GM12878 (cell line): Measurements from ENCODE around the gene ATRN.

ENCODE experiments used
- BHLHE40 ChIP-seq, 2 experiments: fragments of 450-650 bp in 1 of 2; IDR thresholded peaks; 2 replicates each; pipeline ENCODE4 v1.6.1; 2011 to 2017; ENCODE audit warnings: low read depth in 2 of 2, borderline replicate concordance in 1 of 2, improper control_type of control experiment in 1 of 2, low read length in 1 of 2, mild to moderate bottlenecking in 1 of 2
- BMI1 ChIP-seq: fragments of 450-650 bp; IDR thresholded peaks from 2 replicates; pipeline ENCODE4 v1.6.1; 2016; ENCODE audit warnings: mild to moderate bottlenecking, moderate library complexity, borderline replicate concordance
- CHD2 ChIP-seq: IDR thresholded peaks from 2 replicates; pipeline ENCODE4 v1.6.1; 2011; ENCODE audit warnings: low read depth, low read length, improper control_type of control experiment, borderline replicate concordance
- EGR1 ChIP-seq, 2 experiments: IDR thresholded peaks; 1 replicate in 1 of 2; 2 replicates in 1 of 2; pipeline ENCODE4 v1.6.1; 2011 to 2012; ENCODE audit warnings: low read depth in 2 of 2, low read length in 2 of 2, borderline replicate concordance in 1 of 2, mild to moderate bottlenecking in 1 of 2, moderate library complexity in 1 of 2
- EZH2 ChIP-seq: IDR thresholded peaks from 2 replicates; pipeline ENCODE4 v1.6.1; 2012; ENCODE audit warnings: low read depth, mild to moderate bottlenecking, control low read depth, inconsistent platforms, low read length, borderline replicate concordance; ENCODE audit not compliant: control insufficient read depth
- RELA ChIP-seq: fragments of 450-650 bp; IDR thresholded peaks from 2 replicates; pipeline ENCODE4 v1.8.0; 2014; ENCODE audit warnings: borderline replicate concordance; ENCODE audit not compliant: partially characterized antibody
- STAT3 ChIP-seq: IDR thresholded peaks from 2 replicates; pipeline ENCODE4 v1.6.1; 2011; ENCODE audit warnings: low read depth, low read length, improper control_type of control experiment
- TF ChIP-seq, protein P1 (sequence below): fragments of 450-650 bp; conservative IDR thresholded peaks from 2 replicates; pipeline ENCODE4 v1.6.1; 2017; ENCODE audit warnings: mild to moderate bottlenecking, moderate library complexity
- TF ChIP-seq, protein P2 (sequence below), 3 experiments: IDR thresholded peaks in 2 of 3; conservative IDR thresholded peaks in 1 of 3; 2 replicates each; pipeline ENCODE4 v1.5.1; 2011; ENCODE audit warnings: low read depth in 3 of 3, low read length in 3 of 3, mild to moderate bottlenecking in 3 of 3, control low read depth in 2 of 3, moderate library complexity in 2 of 3, inconsistent platforms in 1 of 3, mixed read lengths in 1 of 3; ENCODE audit not compliant: control insufficient read depth in 2 of 3, insufficient read depth in 1 of 3; ENCODE audit errors: extremely low read depth in 1 of 3
- TF ChIP-seq, protein P3 (sequence below): fragments of 450-650 bp; formaldehyde crosslinking; IDR thresholded peaks from 2 replicates; pipeline ENCODE4 v1.4.0; 2020; ENCODE audit warnings: mild to moderate bottlenecking, moderate library complexity

DNA sequence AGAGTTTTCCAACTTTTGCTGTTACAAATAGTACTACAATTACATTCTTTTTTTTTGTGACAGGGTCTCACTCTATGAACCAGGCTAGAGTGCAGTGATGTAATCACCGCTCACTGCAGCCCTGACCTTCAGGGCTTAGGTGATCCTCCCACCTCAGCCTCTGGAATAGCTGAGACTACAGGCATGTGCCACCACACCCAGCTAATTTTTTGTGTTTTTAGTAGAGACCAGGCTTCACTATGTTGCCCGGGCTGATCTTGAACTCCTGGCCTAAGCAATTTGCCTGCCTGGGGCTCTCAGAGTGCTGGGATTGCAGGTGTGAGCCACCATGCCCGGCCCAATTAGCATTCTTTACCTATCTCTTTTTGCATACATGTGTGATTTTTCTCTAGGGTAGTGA lies 12.5 kb downstream of the ATRN start:
- TF ChIP-seq CHD2 (no peak), BMI1 (no peak), RELA (no peak), STAT3 (no peak), BHLHE40 (IDR thresholded peaks at IDR 0.05; ENCODE audit: borderline replicate concordance in 1 of 2, low read depth in 2 of 2, low read length in 1 of 2) (no peak), EZH2 (no peak), EGR1 (IDR thresholded peaks at IDR 0.05; ENCODE audit: borderline replicate concordance in 1 of 2, low read depth in 2 of 2, low read length in 2 of 2) (no peak)
- TF ChIP-seq, protein P1, sequence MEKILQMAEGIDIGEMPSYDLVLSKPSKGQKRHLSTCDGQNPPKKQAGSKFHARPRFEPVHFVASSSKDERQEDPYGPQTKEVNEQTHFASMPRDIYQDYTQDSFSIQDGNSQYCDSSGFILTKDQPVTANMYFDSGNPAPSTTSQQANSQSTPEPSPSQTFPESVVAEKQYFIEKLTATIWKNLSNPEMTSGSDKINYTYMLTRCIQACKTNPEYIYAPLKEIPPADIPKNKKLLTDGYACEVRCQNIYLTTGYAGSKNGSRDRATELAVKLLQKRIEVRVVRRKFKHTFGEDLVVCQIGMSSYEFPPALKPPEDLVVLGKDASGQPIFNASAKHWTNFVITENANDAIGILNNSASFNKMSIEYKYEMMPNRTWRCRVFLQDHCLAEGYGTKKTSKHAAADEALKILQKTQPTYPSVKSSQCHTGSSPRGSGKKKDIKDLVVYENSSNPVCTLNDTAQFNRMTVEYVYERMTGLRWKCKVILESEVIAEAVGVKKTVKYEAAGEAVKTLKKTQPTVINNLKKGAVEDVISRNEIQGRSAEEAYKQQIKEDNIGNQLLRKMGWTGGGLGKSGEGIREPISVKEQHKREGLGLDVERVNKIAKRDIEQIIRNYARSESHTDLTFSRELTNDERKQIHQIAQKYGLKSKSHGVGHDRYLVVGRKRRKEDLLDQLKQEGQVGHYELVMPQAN = no peak
- TF ChIP-seq, protein P2, sequence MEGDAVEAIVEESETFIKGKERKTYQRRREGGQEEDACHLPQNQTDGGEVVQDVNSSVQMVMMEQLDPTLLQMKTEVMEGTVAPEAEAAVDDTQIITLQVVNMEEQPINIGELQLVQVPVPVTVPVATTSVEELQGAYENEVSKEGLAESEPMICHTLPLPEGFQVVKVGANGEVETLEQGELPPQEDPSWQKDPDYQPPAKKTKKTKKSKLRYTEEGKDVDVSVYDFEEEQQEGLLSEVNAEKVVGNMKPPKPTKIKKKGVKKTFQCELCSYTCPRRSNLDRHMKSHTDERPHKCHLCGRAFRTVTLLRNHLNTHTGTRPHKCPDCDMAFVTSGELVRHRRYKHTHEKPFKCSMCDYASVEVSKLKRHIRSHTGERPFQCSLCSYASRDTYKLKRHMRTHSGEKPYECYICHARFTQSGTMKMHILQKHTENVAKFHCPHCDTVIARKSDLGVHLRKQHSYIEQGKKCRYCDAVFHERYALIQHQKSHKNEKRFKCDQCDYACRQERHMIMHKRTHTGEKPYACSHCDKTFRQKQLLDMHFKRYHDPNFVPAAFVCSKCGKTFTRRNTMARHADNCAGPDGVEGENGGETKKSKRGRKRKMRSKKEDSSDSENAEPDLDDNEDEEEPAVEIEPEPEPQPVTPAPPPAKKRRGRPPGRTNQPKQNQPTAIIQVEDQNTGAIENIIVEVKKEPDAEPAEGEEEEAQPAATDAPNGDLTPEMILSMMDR (IDR thresholded peaks at IDR 0.05 in 2 of 3, conservative IDR thresholded peaks at IDR 0.05 in 1 of 3; ENCODE audit: control insufficient read depth in 2 of 3, extremely low read depth in 1 of 3, insufficient read depth in 1 of 3, low read depth in 3 of 3, low read length in 3 of 3) = no peak
- TF ChIP-seq, protein P3, sequence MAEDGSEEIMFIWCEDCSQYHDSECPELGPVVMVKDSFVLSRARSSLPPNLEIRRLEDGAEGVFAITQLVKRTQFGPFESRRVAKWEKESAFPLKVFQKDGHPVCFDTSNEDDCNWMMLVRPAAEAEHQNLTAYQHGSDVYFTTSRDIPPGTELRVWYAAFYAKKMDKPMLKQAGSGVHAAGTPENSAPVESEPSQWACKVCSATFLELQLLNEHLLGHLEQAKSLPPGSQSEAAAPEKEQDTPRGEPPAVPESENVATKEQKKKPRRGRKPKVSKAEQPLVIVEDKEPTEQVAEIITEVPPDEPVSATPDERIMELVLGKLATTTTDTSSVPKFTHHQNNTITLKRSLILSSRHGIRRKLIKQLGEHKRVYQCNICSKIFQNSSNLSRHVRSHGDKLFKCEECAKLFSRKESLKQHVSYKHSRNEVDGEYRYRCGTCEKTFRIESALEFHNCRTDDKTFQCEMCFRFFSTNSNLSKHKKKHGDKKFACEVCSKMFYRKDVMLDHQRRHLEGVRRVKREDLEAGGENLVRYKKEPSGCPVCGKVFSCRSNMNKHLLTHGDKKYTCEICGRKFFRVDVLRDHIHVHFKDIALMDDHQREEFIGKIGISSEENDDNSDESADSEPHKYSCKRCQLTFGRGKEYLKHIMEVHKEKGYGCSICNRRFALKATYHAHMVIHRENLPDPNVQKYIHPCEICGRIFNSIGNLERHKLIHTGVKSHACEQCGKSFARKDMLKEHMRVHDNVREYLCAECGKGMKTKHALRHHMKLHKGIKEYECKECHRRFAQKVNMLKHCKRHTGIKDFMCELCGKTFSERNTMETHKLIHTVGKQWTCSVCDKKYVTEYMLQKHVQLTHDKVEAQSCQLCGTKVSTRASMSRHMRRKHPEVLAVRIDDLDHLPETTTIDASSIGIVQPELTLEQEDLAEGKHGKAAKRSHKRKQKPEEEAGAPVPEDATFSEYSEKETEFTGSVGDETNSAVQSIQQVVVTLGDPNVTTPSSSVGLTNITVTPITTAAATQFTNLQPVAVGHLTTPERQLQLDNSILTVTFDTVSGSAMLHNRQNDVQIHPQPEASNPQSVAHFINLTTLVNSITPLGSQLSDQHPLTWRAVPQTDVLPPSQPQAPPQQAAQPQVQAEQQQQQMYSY (CRISPR knock-in tag) = no peak
